ENCODE data around the gene LCOR. TPM values are rescaled to one million over a fixed set of nuclear protein-coding genes. Genes with fewer than 3 reads are reported as not detected.

LCOR gene
- total RNA-seq, 1 experiment from 2014 or later = 42.1 TPM

DNA sequence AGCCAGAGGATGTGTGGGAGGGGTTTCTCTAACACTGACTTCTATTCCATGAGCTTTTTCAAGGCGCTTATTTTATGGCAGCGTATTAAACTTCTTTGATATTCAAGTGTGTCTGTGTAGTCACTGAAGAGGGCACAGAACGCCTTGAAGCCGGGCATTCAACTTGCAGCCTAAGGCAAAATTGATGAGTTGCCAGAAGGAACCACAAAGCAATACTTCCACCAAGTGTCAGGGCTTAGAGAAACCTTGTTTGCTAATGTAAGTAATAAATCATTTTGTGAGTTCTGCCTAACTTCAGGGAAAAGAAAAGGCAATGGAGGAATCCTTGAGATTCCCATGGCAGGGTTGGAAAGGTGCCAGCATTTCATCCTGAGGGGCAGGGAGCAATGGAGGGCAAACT, 163.8 kb downstream of the LCOR start:
- H3K18ac ChIP-seq (ENCODE audit: insufficient read length, low read depth, low read length) = no peak overlapping the region
- no peak overlapping the region for H3K27ac Mint-ChIP-seq
- DNase-seq = no peak
- no peaks in the 10 kb centered on the region for H4K20me1 ChIP-seq (ENCODE audit: control insufficient read depth, insufficient read depth, insufficient read length)
- H3T11ph ChIP-seq (ENCODE audit: low read length) = no peak overlapping the region
- TF ChIP-seq, protein P1, sequence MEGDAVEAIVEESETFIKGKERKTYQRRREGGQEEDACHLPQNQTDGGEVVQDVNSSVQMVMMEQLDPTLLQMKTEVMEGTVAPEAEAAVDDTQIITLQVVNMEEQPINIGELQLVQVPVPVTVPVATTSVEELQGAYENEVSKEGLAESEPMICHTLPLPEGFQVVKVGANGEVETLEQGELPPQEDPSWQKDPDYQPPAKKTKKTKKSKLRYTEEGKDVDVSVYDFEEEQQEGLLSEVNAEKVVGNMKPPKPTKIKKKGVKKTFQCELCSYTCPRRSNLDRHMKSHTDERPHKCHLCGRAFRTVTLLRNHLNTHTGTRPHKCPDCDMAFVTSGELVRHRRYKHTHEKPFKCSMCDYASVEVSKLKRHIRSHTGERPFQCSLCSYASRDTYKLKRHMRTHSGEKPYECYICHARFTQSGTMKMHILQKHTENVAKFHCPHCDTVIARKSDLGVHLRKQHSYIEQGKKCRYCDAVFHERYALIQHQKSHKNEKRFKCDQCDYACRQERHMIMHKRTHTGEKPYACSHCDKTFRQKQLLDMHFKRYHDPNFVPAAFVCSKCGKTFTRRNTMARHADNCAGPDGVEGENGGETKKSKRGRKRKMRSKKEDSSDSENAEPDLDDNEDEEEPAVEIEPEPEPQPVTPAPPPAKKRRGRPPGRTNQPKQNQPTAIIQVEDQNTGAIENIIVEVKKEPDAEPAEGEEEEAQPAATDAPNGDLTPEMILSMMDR (conservative IDR thresholded peaks at IDR 0.05) = no peak
- no peaks in the 10 kb centered on the region for H3K79me2 ChIP-seq (ENCODE audit: insufficient read depth, low read length)
- H2BK5ac ChIP-seq (ENCODE audit: insufficient read length, low read length) = no peak overlapping the region
- H4K5ac ChIP-seq (ENCODE audit: insufficient read length, low read depth, low read length) = no peak overlapping the region
- no peaks in the 10 kb centered on the region for H3K9me3 ChIP-seq (ENCODE audit: control insufficient read depth, low read depth, low read length)
- no peaks in the 10 kb centered on the region for H3K4me1 ChIP-seq (ENCODE audit: insufficient read depth, low read length)
- no peak overlapping the region for H3K9ac ChIP-seq (ENCODE audit: extremely low read depth, insufficient read length, low read length)
- H3K36me3 Mint-ChIP-seq (ENCODE audit: insufficient read depth in 1 of 3, low read depth in 3 of 3) = no peaks in the 10 kb centered on the region; a peak in 1 of 7 replicates
- no peak overlapping the region for H2BK12ac ChIP-seq (ENCODE audit: insufficient read length, low read depth, low read length)
- WGBS (ENCODE audit: extremely low coverage, insufficient read length, low lambda C conversion rate) = no CpG with 5 or more reads among the region's 4 CpGs
- no peak overlapping the region for H3K23ac ChIP-seq (ENCODE audit: insufficient read length, low read depth, low read length)
- H3K4me2 ChIP-seq (ENCODE audit: insufficient read depth, insufficient read length, low read length) = no peak overlapping the region
- no peak overlapping the region for H4K8ac ChIP-seq (replicated peaks; ENCODE audit: insufficient read length, low read depth, low read length)
- H3K27me3 Mint-ChIP-seq (ENCODE audit: low read depth) = no peaks in the 10 kb centered on the region
- H2BK20ac ChIP-seq (ENCODE audit: low read depth, low read length, poor library complexity, severe bottlenecking) = no peak overlapping the region
- no peaks in the 10 kb centered on the region for H3K23me2 ChIP-seq (ENCODE audit: insufficient read length, low read depth, low read length, poor library complexity, severe bottlenecking)
- H3K4ac ChIP-seq (ENCODE audit: low read depth, low read length) = no peak overlapping the region
- H3K27me3 ChIP-seq (ENCODE audit: insufficient read depth, low read length) = no peaks in the 10 kb centered on the region
- no peaks in the 10 kb centered on the region for H3K79me1 ChIP-seq (ENCODE audit: insufficient read depth, low read depth, low read length, poor library complexity, severe bottlenecking)
- H2BK15ac ChIP-seq (ENCODE audit: low read depth, low read length) = no peak overlapping the region
- H3K56ac ChIP-seq (ENCODE audit: insufficient read length, low read depth, low read length) = no peak overlapping the region
- H2AFZ ChIP-seq (ENCODE audit: low read length) = no peak overlapping the region
- H3K4me1 Mint-ChIP-seq = peaks cover 8 to 11% of the 10 kb centered on the region in 2 experiments
- no peaks in the 10 kb centered on the region for H3K9me3 Mint-ChIP-seq
- H2AK5ac ChIP-seq (ENCODE audit: insufficient read length, low read length) = no peak overlapping the region
- H3K4me3 Mint-ChIP-seq = no peak overlapping the region
- H4K91ac ChIP-seq (ENCODE audit: insufficient read length, low read depth, low read length) = no peak overlapping the region
- H3K14ac ChIP-seq (ENCODE audit: insufficient read depth, low read length) = no peak overlapping the region
- H3K27ac ChIP-seq (ENCODE audit: insufficient read length, low read depth, low read length) = no peak overlapping the region
- no peak overlapping the region for H2BK120ac ChIP-seq (ENCODE audit: low read depth, low read length, poor library complexity, severe bottlenecking)

Measured in H9 (cell line).